ENCODE measurements around the gene FHIT. TPM values are rescaled to one million over a fixed set of nuclear protein-coding genes. Genes with fewer than 3 reads are reported as not detected.

Gene FHIT
- total RNA-seq, 4 donors from 2014 or later = 5.0 to 15.3 (median 8.3) TPM

DNA sequence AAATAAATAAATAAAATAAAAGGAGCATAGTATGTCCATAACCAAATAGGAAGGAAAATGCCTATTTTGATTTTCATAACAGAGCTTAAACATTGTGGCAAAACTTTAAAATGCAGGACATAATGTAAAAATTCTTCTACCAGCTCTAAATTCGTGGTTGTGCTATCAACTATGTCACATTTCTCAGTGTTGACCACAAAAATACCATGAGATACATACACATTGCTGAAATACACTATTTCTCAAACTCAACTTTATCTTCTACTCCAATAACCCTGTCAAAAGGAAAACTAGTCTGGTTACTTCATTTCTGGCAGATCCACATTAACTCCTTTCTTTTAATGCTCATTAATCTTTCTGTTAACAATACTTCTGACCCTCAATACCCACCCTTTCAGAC lies 523.2 kb downstream of the FHIT start:
- no peak for DNase-seq (ENCODE audit: low spot score in 2 of 2)
- intact Hi-C loops (cut with DNase I; ENCODE audit: low total_unique reads) = no loop called here
- TF ChIP-seq, protein P1, sequence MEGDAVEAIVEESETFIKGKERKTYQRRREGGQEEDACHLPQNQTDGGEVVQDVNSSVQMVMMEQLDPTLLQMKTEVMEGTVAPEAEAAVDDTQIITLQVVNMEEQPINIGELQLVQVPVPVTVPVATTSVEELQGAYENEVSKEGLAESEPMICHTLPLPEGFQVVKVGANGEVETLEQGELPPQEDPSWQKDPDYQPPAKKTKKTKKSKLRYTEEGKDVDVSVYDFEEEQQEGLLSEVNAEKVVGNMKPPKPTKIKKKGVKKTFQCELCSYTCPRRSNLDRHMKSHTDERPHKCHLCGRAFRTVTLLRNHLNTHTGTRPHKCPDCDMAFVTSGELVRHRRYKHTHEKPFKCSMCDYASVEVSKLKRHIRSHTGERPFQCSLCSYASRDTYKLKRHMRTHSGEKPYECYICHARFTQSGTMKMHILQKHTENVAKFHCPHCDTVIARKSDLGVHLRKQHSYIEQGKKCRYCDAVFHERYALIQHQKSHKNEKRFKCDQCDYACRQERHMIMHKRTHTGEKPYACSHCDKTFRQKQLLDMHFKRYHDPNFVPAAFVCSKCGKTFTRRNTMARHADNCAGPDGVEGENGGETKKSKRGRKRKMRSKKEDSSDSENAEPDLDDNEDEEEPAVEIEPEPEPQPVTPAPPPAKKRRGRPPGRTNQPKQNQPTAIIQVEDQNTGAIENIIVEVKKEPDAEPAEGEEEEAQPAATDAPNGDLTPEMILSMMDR (IDR thresholded peaks at IDR 0.05) = no peak
- no peak for TF ChIP-seq POLR2A (IDR thresholded peaks at IDR 0.05)
- no peak overlapping the region for H3K4me3 ChIP-seq (ENCODE audit: low read depth, poor library complexity, severe bottlenecking)
- WGBS, 2 donors = 61 to 64% methylated on average over 1 of the region's 1 CpG

DNA sequence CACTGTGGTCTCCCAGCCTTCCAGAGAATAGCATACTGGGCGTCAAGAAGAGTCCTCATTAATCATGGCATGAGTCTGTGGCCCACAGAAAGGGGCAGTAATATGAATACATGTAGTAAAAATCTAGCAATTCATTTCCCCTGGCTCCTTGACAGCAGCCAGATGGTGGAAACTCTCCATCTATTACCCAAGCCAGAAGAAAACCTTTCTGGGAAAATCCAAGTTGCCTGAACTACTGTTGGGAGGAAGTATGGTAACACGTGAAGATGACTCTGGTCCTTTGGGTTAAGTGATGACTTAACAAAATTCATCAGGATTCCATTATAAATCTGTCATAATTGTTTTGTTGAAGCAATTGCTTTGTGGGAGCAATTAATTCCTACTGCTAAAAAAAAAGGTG lies 530.5 kb downstream of the FHIT start:
- no peak for DNase-seq (ENCODE audit: low spot score in 2 of 2)
- intact Hi-C loops (cut with DNase I; ENCODE audit: low total_unique reads) = no loop called here
- no peak overlapping the region for H3K4me3 ChIP-seq (ENCODE audit: low read depth, poor library complexity, severe bottlenecking)
- TF ChIP-seq, protein P1 (IDR thresholded peaks at IDR 0.05) = no peak
- no peak for TF ChIP-seq POLR2A (IDR thresholded peaks at IDR 0.05)
- 70 to 75% methylated on average over 2 of the region's 2 CpGs for WGBS, 2 donors

DNA sequence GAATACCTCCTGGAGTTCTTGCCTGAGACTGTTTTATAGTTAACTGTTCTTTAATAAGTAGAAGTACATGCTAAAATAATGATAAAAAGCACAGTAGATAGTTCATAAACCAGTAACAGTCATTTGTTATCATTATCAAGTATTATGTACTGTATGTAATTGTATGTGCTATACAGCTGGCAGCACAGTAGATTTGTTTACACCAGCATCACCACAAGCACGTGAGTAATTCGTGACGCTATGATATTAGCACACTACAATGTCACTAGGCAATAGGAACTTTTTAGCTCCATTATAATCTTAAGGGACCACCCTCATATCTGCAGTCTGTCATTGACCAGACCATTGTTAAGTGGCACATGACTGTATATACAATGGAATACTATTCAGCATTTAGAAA lies 534.7 kb downstream of the FHIT start:
- intact Hi-C loops (cut with DNase I; ENCODE audit: low total_unique reads) = no loop called here
- DNase-seq (ENCODE audit: low spot score in 2 of 2) = no peak
- WGBS, 2 donors = 96% methylated on average over 3 of the region's 3 CpGs
- TF ChIP-seq, protein P1 (IDR thresholded peaks at IDR 0.05) = no peak
- no peak for TF ChIP-seq POLR2A (IDR thresholded peaks at IDR 0.05)
- no peak overlapping the region for H3K4me3 ChIP-seq (ENCODE audit: low read depth, poor library complexity, severe bottlenecking)

DNA sequence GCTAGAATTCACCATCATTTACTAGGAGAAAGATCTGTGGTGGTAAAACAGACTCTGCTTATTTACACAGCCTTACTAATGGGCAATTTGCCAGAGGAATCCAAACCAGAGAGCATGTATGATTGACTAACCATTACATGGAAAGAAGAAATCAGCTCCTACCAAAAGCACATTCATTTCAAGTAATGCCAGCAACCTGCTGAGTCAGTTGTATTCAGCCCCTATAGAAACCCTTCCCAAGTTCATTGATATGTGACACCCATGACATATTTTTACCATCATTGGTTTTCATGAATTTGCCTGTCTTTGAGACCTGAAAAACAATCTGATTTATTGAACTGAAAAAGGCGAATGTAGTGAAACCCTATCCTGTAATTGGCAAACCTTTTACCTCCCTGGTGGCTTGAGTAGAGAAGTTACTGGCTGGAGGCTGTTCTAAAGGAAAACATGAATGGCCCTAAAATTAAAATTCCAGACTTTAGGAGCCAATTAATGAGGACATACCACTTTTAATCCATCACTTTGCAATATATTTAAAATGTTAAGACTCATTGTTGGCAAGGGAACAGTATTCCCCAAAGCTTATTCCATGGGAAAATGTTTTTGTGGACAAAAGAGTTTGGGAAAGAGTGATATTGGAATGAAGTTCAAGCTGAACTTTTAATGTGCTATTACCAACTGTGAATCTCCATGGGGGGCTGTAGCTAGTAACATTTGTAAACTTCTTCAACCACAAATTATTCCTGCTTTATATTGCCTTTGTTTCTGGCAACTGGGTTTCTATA lies 542.9 kb downstream of the FHIT start:
- no peak for DNase-seq (ENCODE audit: low spot score in 2 of 2)
- WGBS, 2 donors = 56 to 65% methylated on average over 1 of the region's 1 CpG
- intact Hi-C loops (cut with DNase I; ENCODE audit: low total_unique reads) = no loop called here
- H3K4me3 ChIP-seq (ENCODE audit: low read depth, poor library complexity, severe bottlenecking) = no peak overlapping the region
- TF ChIP-seq, protein P1 (IDR thresholded peaks at IDR 0.05) = no peak
- TF ChIP-seq POLR2A (IDR thresholded peaks at IDR 0.05) = no peak

DNA sequence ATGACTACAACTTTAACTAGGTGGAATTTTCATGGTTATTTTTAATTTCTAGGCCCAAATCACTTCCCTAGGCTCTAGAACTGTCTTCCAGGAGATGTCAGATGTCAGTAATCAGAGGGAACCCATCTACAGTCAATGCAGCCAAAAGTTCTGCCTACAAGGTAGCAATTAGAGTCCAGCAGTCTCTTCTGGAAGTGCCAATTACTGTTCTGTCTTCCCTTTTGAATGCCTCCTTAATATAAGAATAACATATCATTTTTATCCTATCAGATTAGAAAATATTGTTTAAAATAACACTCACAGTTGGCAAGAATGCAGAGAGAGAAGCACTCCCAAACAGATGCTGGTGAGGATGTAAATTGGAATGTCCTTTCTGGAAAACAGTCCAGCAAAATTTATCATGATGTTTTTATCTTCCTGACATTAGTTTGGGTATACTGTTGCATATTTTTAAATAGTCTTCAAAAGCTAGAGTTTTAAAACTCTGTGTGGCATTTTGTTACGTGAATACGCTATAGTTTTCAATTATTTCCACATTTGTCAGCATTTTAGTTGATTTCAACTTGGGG lies 543.7 kb downstream of the FHIT start:
- DNase-seq (ENCODE audit: low spot score in 2 of 2) = no peak
- intact Hi-C loops (cut with DNase I; ENCODE audit: low total_unique reads) = no loop called here
- 93 to 95% methylated on average over 2 of the region's 2 CpGs for WGBS, 2 donors
- TF ChIP-seq, protein P1 (IDR thresholded peaks at IDR 0.05) = no peak
- no peak for TF ChIP-seq POLR2A (IDR thresholded peaks at IDR 0.05)
- no peak overlapping the region for H3K4me3 ChIP-seq (ENCODE audit: low read depth, poor library complexity, severe bottlenecking)
